H7 (cell line): ENCODE measurements around the gene PHACTR1. TPM values are rescaled to one million over a fixed set of nuclear protein-coding genes. Genes with fewer than 3 reads are reported as not detected.
A peak's percentile ranks its signal among the peaks of the same experiment; 100 is the strongest.

Source experiments
- DNase-seq: peaks from one replicate; pipeline ENCODE4 v3.0.0; 2012
- H3K27me3 ChIP-seq: 2 replicates; pipeline ENCODE4 v1.6.0; 2011; ENCODE audit warnings: mild to moderate bottlenecking, low read length; ENCODE audit not compliant: control insufficient read depth, insufficient read depth
- H3K36me3 ChIP-seq: replicated peaks from 2 replicates; pipeline ENCODE4 v1.5.1; 2011; ENCODE audit warnings: low read length; ENCODE audit not compliant: control insufficient read depth, insufficient read depth
- H3K4me3 ChIP-seq: 2 replicates; pipeline ENCODE4 v1.5.1; 2011; ENCODE audit warnings: low read depth, mild to moderate bottlenecking, control low read depth, low read length, moderate library complexity; ENCODE audit not compliant: insufficient read depth
- total RNA-seq: library from RNA; depleted of rRNA; stranded (reverse); fragments of >200 nt; shearing (Covaris generic); gene quantifications from 2 replicates; pipeline ENCODE4 v1.2.3, GENCODE V29; 2014

The PHACTR1 gene
- total RNA-seq, 1 experiment from 2014 or later, result 3.3 TPM

- peak; percentile 57 for DNase-seq
These were observed 327.8 kb downstream of the PHACTR1 start for GRCh38 chr6:13044390-13044789.

GRCh38 chr6:13044896-13045295 is 328.3 kb downstream of the PHACTR1 start:
- Histone ChIP-seq H3K36me3 (no peaks in the 10 kb centered on the region), H3K27me3 (no peaks in the 10 kb centered on the region), H3K4me3 (no peak overlapping the region)
- DNase-seq, result no peak

More at GRCh38 chr6:13044390-13044789, 327.8 kb downstream of the PHACTR1 start:
- no peaks in the 10 kb centered on the region for H3K27me3 ChIP-seq
- H3K4me3 ChIP-seq, result no peak overlapping the region
- no peaks in the 10 kb centered on the region for H3K36me3 ChIP-seq

- no peak for DNase-seq
- Histone ChIP-seq H3K36me3 (no peaks in the 10 kb centered on the region), H3K4me3 (no peak overlapping the region), H3K27me3 (no peaks in the 10 kb centered on the region)
These were observed 329.1 kb downstream of the PHACTR1 start for GRCh38 chr6:13045676-13046075.

- no peaks in the 10 kb centered on the region for H3K27me3 ChIP-seq
- H3K4me3 ChIP-seq, result no peak overlapping the region
- no peak for DNase-seq
- H3K36me3 ChIP-seq, result no peaks in the 10 kb centered on the region
These were observed 329.5 kb downstream of the PHACTR1 start for GRCh38 chr6:13046084-13046483.

- H3K4me3 ChIP-seq, result no peak overlapping the region
- no peaks in the 10 kb centered on the region for H3K27me3 ChIP-seq
- DNase-seq, result no peak
- no peaks in the 10 kb centered on the region for H3K36me3 ChIP-seq
These were observed 331.5 kb downstream of the PHACTR1 start for GRCh38 chr6:13048113-13048512.

- Histone ChIP-seq H3K27me3 (no peaks in the 10 kb centered on the region), H3K36me3 (no peaks in the 10 kb centered on the region), H3K4me3 (no peak overlapping the region)
- peak; percentile 21 for DNase-seq
These were observed 333.2 kb downstream of the PHACTR1 start for GRCh38 chr6:13049666-13050254.

GRCh38 chr6:13053006-13053461 is 336.5 kb downstream of the PHACTR1 start:
- H3K36me3 ChIP-seq, result no peaks in the 10 kb centered on the region
- H3K27me3 ChIP-seq, result no peaks in the 10 kb centered on the region
- DNase-seq, result no peak
- no peak overlapping the region for H3K4me3 ChIP-seq

- no peaks in the 10 kb centered on the region for H3K36me3 ChIP-seq
- DNase-seq, result no peak
- H3K4me3 ChIP-seq, result no peak overlapping the region
- H3K27me3 ChIP-seq, result no peaks in the 10 kb centered on the region
These were observed 341.5 kb downstream of the PHACTR1 start for GRCh38 chr6:13058051-13058450.

- DNase-seq, result no peak
- no peaks in the 10 kb centered on the region for H3K27me3 ChIP-seq
- H3K4me3 ChIP-seq, result no peak overlapping the region
- no peaks in the 10 kb centered on the region for H3K36me3 ChIP-seq
These were observed 342.5 kb downstream of the PHACTR1 start for GRCh38 chr6:13059026-13059425.

- Histone ChIP-seq H3K27me3 (no peaks in the 10 kb centered on the region), H3K36me3 (no peaks in the 10 kb centered on the region), H3K4me3 (no peak overlapping the region)
- no peak for DNase-seq
These were observed 346.8 kb downstream of the PHACTR1 start for GRCh38 chr6:13063300-13063918.

- DNase-seq, result no peak
- H3K27me3 ChIP-seq, result no peaks in the 10 kb centered on the region
- no peaks in the 10 kb centered on the region for H3K36me3 ChIP-seq
- H3K4me3 ChIP-seq, result no peak overlapping the region
These were observed 349.0 kb downstream of the PHACTR1 start for GRCh38 chr6:13065581-13065980.

GRCh38 chr6:13066050-13066449 is 349.5 kb downstream of the PHACTR1 start:
- no peaks in the 10 kb centered on the region for H3K27me3 ChIP-seq
- no peak for DNase-seq
- H3K4me3 ChIP-seq, result no peak overlapping the region
- H3K36me3 ChIP-seq, result no peaks in the 10 kb centered on the region

- DNase-seq, result no peak
- Histone ChIP-seq H3K36me3 (no peaks in the 10 kb centered on the region), H3K4me3 (no peak overlapping the region), H3K27me3 (no peaks in the 10 kb centered on the region)
These were observed 350.3 kb downstream of the PHACTR1 start for GRCh38 chr6:13066820-13067219.

- H3K36me3 ChIP-seq, result no peaks in the 10 kb centered on the region
- no peaks in the 10 kb centered on the region for H3K27me3 ChIP-seq
- H3K4me3 ChIP-seq, result no peak overlapping the region
- no peak for DNase-seq
These were observed 352.1 kb downstream of the PHACTR1 start for GRCh38 chr6:13068586-13069210.
